VCaP (cell line): ENCODE measurements around the gene CACNA2D3.

Experiments
- H3K27ac ChIP-seq: fragments of 450-650 bp; 2 replicates; pipeline ENCODE4 v1.5.1; 2017
- CTCF ChIP-seq: fragments of 450-650 bp; conservative IDR thresholded peaks from 2 replicates; pipeline ENCODE4 v1.5.1; 2017; ENCODE audit warnings: mild to moderate bottlenecking, moderate library complexity

Gene CACNA2D3

GRCh38 chr3:54567949-54568348 lies 445.6 kb downstream of the CACNA2D3 start:
- H3K27ac ChIP-seq = no peak overlapping the region
- TF ChIP-seq CTCF = no peak

GRCh38 chr3:54570008-54570407 lies 447.7 kb downstream of the CACNA2D3 start:
- H3K27ac ChIP-seq = no peak overlapping the region
- no peak for TF ChIP-seq CTCF

- no peak overlapping the region for H3K27ac ChIP-seq
- no peak for TF ChIP-seq CTCF
Measured at GRCh38 chr3:54572197-54572895, 450.0 kb downstream of the CACNA2D3 start.

GRCh38 chr3:54573858-54574257 lies 451.5 kb downstream of the CACNA2D3 start:
- TF ChIP-seq CTCF = no peak

GRCh38 chr3:54574906-54575617 lies 452.7 kb downstream of the CACNA2D3 start:
- H3K27ac ChIP-seq = no peak overlapping the region

More at GRCh38 chr3:54573858-54574257, 451.5 kb downstream of the CACNA2D3 start:
- no peak overlapping the region for H3K27ac ChIP-seq

GRCh38 chr3:54575618-54575960 lies 453.2 kb downstream of the CACNA2D3 start:
- no peak for TF ChIP-seq CTCF
- H3K27ac ChIP-seq = no peak overlapping the region

More at GRCh38 chr3:54574906-54575617, 452.7 kb downstream of the CACNA2D3 start:
- no peak for TF ChIP-seq CTCF

- no peak for TF ChIP-seq CTCF
Measured at GRCh38 chr3:54577313-54577712, 455.0 kb downstream of the CACNA2D3 start.

More at GRCh38 chr3:54577313-54577712, 455.0 kb downstream of the CACNA2D3 start:
- H3K27ac ChIP-seq = no peak overlapping the region
